HG02852 (cell line): Measurements from ENCODE around the gene MPV17.
"Not testable (repeated sequence)": the region's sequence is repeated elsewhere in the genome, so short reads cannot be mapped to it uniquely, and the experiment has no call there.

ENCODE experiments used
- ATAC-seq: cut with Tn5 transposase; IDR thresholded peaks from one replicate; pipeline ENCODE4 v1.9.1; 2021; ENCODE audit warnings: mild to moderate bottlenecking, moderate library complexity; ENCODE audit not compliant: unreplicated experiment

Gene MPV17

DNA sequence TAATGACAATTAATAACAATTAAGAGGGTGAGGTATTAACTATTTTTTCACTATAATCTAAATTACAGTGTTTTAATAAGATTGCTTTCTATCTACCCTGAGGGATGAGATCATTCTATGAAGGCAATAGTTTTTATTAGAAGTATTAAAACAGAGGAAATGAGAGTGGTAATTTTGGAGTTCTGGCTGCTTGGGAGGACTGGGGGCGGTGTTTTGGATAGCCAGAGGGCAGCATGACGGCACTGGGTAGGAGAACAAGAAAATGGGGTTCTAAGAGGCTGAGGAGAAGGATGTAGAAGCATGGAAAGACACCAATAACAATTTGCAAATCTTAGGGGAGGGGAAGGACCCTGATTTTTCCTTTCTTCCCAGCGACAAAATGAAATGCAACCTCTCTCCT, 52.8 kb downstream of the MPV17 start:
- ATAC-seq, result no peak

DNA sequence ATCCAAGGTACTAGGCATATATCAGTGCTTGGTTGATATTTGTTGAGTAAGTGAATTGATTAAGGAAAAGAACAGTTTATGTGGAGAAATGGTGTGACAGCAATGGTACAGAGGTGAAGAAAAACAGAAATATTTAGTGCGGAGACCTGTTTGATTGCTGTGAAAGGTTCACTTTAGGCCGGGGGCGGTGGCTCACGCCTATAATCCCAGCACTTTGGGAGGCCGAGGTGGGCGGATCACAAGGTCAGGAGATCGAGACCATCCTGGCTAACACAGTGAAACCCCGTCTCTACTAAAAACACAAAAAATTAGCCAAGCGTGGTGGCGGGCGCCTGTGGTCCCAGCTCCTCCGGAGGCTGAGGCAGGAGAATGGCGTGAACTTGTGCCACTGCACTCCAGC, 54.6 kb downstream of the MPV17 start:
- ATAC-seq, result not testable (repeated sequence)

DNA sequence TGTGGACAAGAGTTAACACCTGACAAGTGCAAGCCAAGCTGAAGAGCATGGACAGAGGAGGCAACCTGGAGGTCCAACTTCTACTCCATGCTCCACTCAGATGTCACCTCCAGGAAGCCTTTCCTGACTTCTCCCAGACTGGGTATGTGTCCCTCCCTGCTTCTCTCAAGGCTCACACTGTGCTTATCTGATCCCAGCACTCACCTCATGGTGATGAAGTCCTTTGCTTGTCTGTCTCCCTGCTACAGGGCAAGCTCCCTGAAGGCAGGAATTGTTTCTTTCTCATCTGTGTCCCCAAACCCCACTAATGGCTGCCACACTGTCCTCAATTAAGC, 57.4 kb downstream of the MPV17 start:
- ATAC-seq, result no peak

DNA sequence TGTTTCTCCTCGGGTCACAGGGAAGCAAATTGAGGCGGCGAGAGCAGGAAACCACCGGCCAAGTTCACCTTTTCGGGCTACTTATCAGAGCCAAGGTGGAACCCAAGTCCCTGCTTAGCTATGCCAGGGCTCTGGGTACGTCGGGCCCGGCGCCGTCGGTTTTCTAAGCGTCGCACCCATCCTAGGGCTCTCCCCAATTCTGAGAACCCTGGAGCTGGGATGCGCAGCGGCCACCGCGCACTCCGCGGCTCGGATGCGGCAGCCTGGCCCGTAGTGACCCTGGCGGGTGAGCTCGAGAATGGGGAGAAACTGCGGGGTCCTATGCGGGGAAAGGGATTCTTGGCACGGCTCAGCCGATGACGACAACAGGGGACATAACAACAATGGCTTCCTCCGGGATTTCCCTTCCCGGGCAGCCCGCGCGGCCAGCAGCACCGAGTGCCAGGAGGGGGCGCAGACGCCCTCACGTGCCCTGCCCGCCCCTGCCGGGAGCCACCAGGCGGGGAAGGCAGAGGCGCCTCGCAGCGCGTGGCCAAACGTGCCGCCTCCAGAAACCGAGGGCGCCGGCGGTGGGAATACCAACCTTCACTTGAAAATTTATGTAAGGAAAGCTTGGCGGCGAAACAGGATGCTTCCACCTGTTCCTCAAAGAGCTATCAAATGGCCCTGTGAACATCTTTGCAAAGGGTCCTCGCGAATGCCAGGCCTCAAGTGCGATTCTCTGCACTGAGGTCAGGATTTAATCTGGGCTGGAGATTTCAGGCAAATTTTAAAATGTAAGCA, 58.0 kb downstream of the MPV17 start:
- ATAC-seq, result no peak

DNA sequence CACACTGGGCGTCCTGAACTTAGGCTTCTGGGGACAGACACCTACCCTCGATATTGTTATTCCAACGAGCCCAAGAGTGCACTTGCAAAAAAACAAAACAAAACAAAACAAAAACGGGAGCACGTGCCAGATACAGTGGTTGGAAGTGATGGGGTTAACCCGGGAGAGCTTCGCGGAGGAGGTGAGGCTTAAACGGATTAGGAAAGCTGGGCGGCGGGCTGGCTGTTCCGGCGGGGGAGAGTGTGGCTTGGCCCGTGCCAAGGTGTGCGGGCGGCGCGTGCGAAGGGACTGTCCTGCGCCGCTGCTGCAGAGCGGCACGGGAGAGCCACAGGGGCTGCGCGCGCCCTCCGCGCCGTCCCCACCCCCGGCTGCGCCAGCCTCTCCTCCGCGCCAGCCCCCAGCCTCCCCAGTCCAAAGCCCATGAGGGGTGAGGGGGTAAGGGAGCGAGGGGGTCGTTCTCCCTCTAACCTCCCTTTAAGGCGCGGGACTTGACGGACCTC, 58.6 kb downstream of the MPV17 start:
- no peak for ATAC-seq

DNA sequence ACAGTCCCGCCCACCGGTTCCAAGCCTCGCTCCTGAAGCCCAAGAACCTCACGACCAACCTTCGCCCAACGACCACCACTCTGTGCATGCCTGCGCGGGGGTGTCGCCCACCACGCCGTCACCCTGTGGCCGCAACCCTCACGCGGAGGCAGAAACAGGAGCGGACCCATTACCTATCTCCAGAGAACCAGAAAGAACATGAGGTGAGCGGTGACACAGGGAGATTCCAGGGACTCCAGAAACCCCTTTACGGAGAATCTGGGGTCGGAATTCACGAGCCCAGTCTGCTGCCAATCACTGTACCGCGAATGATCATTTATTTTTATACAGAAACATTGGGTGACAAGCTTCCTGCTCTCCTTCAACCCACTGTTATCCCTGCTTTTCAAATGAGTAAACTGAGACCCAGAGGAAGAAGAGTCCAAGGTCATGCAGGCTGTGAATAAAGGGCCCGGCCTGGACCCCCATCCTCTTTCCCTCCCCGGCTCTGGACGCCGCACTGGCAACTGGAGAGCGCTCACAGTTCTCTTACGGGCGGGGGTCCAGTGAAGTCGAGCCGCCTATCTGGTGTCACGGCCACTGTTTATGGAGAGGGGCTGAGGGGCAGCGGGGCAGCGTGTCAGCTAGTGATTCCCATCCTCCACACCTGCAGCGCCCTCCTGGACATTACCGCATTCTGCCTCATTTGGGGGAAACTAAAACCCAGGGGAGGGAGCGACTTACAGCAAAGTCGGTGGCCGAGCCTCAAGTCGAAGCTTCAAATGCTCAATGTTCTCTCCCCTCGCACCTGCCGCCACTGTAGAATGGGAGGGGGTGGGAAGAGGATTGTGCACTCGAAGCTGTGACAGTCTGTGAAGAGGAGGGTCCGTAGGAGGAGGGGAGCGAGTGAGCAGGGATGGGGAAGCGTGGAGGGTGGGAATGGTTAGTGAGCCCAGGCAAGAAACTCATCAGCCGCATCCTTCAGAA, 59.3 kb downstream of the MPV17 start:
- ATAC-seq, result no peak

DNA sequence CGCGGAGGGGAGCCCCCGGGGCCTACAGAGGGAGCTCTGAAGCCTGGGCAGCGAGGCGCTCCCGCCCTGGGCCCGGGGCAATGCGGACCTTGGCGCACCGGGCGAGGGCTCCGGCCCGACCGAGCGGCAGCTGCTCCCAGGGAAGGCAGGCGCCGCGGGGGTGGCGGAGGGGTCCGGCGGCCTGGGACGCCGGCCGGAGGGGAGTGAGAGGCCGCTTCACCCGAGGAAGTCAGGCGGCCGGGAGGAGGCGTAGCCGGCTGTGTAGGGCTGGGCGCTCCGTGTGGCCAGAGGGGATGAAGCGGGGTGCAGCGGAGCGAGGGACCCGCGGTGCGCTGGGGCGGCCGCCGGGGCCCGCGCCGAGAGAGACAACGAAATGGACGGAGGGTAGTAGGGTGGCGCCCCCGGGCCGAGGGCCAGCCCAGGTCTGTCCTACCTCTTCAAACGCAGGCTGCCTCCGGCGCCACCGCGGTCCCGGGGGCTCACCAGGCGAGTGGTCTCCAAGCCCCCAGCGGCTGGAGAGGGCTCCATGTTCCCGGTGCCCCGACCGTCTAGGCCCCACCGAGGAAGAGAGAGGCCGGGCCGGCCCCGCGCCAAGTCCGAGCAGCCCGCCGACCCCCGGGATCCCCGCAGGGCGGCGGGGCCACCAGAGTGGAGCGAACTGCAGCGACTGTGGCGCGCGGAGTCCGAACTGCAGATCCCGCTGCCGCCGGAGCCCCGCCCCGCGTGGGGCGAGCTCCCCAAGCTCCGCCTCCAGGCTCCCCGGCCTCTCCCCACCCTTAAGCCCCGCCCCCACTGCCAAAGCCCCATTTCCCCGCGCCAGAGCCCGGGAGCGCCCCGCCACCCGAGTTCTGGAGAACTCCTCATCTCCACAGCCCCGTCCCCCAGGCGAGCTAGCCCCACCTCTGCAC, 60.3 kb downstream of the MPV17 start, which contains the start of gene SLC30A3:
TSS of gene SLC30A3 (minus strand) at position 669 of the 908 bp plus-strand sequence. CDS start at position 528, 141 bp downstream.
- ATAC-seq, result no peak

DNA sequence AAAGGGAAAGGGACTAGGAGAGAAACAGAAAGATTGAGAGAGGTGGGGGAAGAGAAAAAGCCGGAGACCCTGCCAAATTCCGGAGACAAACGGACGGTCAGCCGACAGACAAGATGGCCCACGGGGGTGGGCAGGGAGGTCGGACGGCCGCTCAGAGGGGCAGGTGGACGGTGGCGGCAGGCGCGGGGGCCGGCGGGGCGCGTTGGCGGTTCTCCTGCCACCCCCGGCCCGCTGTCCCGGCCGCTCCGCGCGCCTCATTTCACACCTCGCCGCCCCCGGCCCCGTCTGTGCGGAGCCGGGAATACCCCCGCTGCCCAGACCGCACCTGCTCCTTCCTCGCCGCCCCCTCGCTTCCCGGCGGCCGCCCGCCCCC, 61.0 kb downstream of the MPV17 start:
- ATAC-seq, result no peak

DNA sequence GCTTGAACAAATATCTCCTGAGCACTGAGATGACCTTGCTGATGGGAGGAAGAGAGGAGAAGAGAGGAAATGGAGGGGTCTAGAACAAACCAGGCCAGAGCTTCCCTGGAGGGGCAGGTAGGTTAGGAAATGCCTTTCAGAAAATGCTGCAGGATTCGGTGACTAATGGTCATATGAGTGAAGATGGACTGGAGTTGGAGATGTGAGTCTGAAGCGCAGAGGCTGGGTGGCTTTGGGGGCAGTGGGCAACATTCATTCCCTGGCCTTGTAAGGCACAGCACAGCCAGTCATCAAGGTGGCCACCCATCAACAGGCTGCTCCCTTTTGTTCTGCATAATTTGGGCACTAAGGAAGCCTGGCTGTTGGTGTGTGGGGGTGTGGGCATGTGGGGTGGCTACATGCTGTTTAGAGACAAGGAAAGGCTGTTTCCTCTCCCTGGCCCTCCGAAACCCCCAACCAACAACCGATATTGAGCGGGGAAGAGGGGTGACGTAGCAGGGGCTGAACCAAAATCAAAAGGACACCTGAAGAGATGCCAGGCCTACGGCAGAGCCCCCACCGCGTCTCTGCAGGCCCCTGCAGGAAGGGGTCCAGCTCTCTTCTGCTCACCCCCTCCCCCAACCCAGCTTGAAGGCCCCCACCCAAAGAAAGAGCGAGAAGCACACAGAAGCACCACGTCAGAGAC, 61.5 kb downstream of the MPV17 start:
- ATAC-seq, result no peak
